Fibroblast of the aortic adventitia (primary cell): ENCODE measurements around the gene TEX101. TPM values are rescaled to one million over a fixed set of nuclear protein-coding genes. Genes with fewer than 3 reads are reported as not detected.
A peak's percentile ranks its signal among the peaks of the same experiment; 100 is the strongest.

ENCODE experiments used
- DNase-seq: peaks from one replicate; pipeline ENCODE4 v3.0.0-alpha.2; 2010; ENCODE audit warnings: low read depth
- H3K4me3 ChIP-seq: 2 replicates; pipeline ENCODE4 v1.5.1; 2011; ENCODE audit warnings: low read depth, mild to moderate bottlenecking, control low read depth, low read length, moderate library complexity
- CTCF ChIP-seq: IDR thresholded peaks from 2 replicates; pipeline ENCODE4 v1.5.1; 2011; ENCODE audit warnings: mild to moderate bottlenecking, low read length, control low read depth, inconsistent platforms; ENCODE audit not compliant: insufficient read depth
- total RNA-seq: library from RNA; depleted of rRNA; stranded (reverse); fragments of >200 nt; gene quantifications from 2 replicates; pipeline ENCODE4 v1.2.3, GENCODE V29; 2012; ENCODE audit warnings: low replicate concordance

The TEX101 gene
- total RNA-seq, 1 donor = not detected

GRCh38 chr19:43466793-43467192 lies 52.1 kb downstream of the TEX101 start:
- TF ChIP-seq CTCF = no peak
- DNase-seq = no peak
- no peak overlapping the region for H3K4me3 ChIP-seq

DNA sequence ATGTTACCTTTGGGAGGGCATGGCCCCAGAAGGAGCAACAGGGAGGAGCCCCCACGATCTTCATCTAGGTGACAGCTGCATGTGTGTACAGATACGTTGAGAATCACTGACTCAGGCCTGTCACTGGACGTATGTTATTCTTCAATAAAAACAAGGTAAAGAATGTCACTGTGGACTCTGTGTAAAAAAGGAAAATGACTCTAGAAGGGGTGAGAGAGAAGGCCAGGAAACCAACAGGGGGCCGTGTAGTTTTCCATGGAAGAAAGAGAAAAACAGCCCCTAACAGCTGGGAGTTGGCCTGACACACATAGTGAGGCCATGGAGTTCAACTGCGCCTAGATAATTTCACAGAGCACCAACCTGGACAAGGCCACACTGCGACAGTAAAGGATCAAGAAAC lies 52.6 kb downstream of the TEX101 start:
- H3K4me3 ChIP-seq = no peak overlapping the region
- no peak for TF ChIP-seq CTCF
- DNase-seq = no peak

GRCh38 chr19:43467730-43468129 lies 53.0 kb downstream of the TEX101 start:
- peak; percentile 45 for DNase-seq
- no peak overlapping the region for H3K4me3 ChIP-seq
- TF ChIP-seq CTCF = no peak

Other genes with a start within 250 kb of the TEX101 start
- gene PSG5, start 228.4 kb upstream of the TEX101 start, total RNA-seq = 2.8 and 13.6 TPM in 2 replicates
- not detected in 2 replicates for gene PSG4, start 209.3 kb upstream of the TEX101 start, total RNA-seq
- gene PSG9, start 145.4 kb upstream of the TEX101 start, total RNA-seq = 0.27 TPM in 1 of 2 replicates, not detected in the other
- gene CD177, start 61.2 kb upstream of the TEX101 start, total RNA-seq = 0.27 and 0.33 TPM in 2 replicates
- 0.36 TPM in 1 of 2 replicates, not detected in the other for gene LYPD3, start 50.7 kb downstream of the TEX101 start, total RNA-seq
- gene PHLDB3, start 89.9 kb downstream of the TEX101 start, total RNA-seq = 8.0 and 11.4 TPM in 2 replicates
- 11.3 and 78.2 TPM in 2 replicates for gene ETHE1, start 112.3 kb downstream of the TEX101 start, total RNA-seq
- gene ZNF575, start 118.3 kb downstream of the TEX101 start, total RNA-seq = 0.63 TPM in 1 of 2 replicates, not detected in the other
- 23.5 and 32.9 TPM in 2 replicates for gene XRCC1, start 160.6 kb downstream of the TEX101 start, total RNA-seq
- gene PINLYP, start 160.9 kb downstream of the TEX101 start, total RNA-seq = 6.4 and 7.4 TPM in 2 replicates
- gene IRGQ, start 181.2 kb downstream of the TEX101 start, total RNA-seq = 17.5 and 32.3 TPM in 2 replicates
- gene ZNF576, start 181.7 kb downstream of the TEX101 start, total RNA-seq = 10.0 and 10.3 TPM in 2 replicates
- 0.09 TPM in 1 of 2 replicates, not detected in the other for gene SRRM5, start 197.2 kb downstream of the TEX101 start, total RNA-seq
- gene ZNF428, start 204.7 kb downstream of the TEX101 start, total RNA-seq = 14.0 and 34.8 TPM in 2 replicates
- 0.27 and 1.1 TPM in 2 replicates for gene CADM4, start 225.0 kb downstream of the TEX101 start, total RNA-seq